K562 (cell line): ENCODE measurements around the gene DNAH1.

Experiments
- ELF1 ChIP-seq: fragments of 200-800 bp; sonication (Bioruptor generic); IDR thresholded peaks from 2 replicates; pipeline ENCODE4 v1.6.1; 2016; ENCODE audit warnings: missing genetic modification characterization, missing compliant biosample characterization
- POLR2A ChIP-seq: fragments of 450-650 bp; conservative IDR thresholded peaks from 2 replicates; pipeline ENCODE4 v1.6.1; 2016

DNA sequence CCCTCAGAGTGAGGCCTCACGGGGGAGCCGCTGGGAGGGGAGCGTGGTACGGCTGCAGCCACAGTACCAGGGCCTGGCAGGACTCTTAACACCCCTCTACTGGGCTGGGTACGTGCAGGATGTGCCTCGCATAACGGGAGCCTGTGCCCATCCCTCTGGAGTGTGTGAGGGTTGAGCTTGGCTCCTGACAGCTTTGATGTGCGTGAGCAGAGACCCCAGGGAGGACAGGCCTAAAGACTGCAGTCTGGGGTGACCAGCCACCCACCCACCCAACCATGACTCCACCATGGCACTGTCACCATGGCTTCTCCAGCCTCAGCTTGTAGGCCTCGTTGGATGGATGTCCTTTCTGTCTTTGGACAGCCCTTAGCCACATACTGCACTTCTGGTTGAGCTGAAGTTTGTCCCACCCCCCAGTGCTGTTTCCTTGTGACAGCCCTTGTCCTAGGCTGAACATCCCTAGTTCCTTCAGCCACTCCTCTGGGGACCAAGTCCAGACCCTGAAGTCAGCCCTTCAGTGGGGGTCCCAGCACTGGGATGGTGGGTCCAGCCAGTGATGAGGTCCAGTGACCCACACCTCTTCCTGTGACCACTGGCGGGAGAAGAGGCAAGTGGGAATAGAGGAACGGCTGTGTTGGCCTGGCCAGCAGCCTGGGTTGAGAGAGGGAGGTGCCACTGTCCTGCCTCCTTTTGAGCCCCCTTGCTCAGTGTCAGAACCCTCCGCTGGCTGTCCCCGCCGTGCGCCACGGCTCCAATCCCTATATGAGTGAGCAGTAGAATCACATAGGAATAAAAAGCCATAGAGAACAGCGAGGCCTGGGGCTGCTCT lies 22.4 kb upstream of the DNAH1 start:
- no peak for TF ChIP-seq POLR2A
- no peak for TF ChIP-seq ELF1 (tag)
